OCI-LY3 (cell line): Measurements from ENCODE around the gene PCDHGB5.

ENCODE experiments used
- CTCF ChIP-seq: fragments of 200-600, 300-600 bp; sonication (generic); IDR thresholded peaks from 2 replicates; pipeline ENCODE4 v1.5.1; 2014; ENCODE audit warnings: antibody characterized with exemption, low read length, low read depth
- EZH2phosphoT487 ChIP-seq: fragments of 200-600 bp; shearing (Covaris generic); IDR thresholded peaks from 2 replicates; pipeline ENCODE4 v1.6.1; 2018; ENCODE audit warnings: antibody characterized with exemption, mixed run types, low read depth

- TF ChIP-seq CTCF = no peak
- no peak for TF ChIP-seq EZH2phosphoT487
Observed at GRCh38 chr5:141374627-141375026, 23.1 kb upstream of the PCDHGB5 start.
